ENCODE data around the gene MLLT1. TPM values are rescaled to one million over a fixed set of nuclear protein-coding genes. Genes with fewer than 3 reads are reported as not detected.
A peak's percentile ranks its signal among the peaks of the same experiment; 100 is the strongest.

Gene MLLT1
- total and polyA plus RNA-seq, 2 of the 8 experiments (the other 6 are each of a cell fraction or from before 2014, with no cell fraction given): 18.8 to 45.1 TPM

GRCh38 chr19:6241056-6241455, 38.7 kb downstream of the MLLT1 start:
- Histone ChIP-seq H3K56ac (replicated peaks; ENCODE audit: insufficient read length, low read depth, low read length) (no peak overlapping the region), H2BK120ac (replicated peaks; ENCODE audit: low read depth, low read length) (no peak overlapping the region), H3K14ac (ENCODE audit: insufficient read length) (no peak overlapping the region), H3K79me2 (ENCODE audit: control insufficient read depth in 1 of 2, insufficient read depth in 2 of 2, low read length in 2 of 2) (peaks cover 5 to 85% of the 10 kb centered on the region in 2 experiments), H2BK5ac (ENCODE audit: low read depth, low read length) (no peak overlapping the region), H2AK5ac (ENCODE audit: low read depth, low read length) (no peak overlapping the region), H4K20me1 (replicated peaks in 1 of 2; ENCODE audit: control insufficient read depth in 1 of 2, insufficient read depth in 2 of 2, low read length in 2 of 2) (peaks cover 19 to 44% of the 10 kb centered on the region in 2 experiments), H2BK20ac (ENCODE audit: low read length) (no peak overlapping the region), H3K4me2 (ENCODE audit: insufficient read depth in 1 of 2, low read depth in 2 of 2, low read length in 2 of 2) (no peak overlapping the region), H4K5ac (ENCODE audit: insufficient read length, low read depth, low read length) (no peak overlapping the region), H3K9ac (replicated peaks in 1 of 4; ENCODE audit: extremely low read depth in 1 of 4, low read depth in 3 of 4, low read length in 3 of 4) (no peak overlapping the region), H3K27me3 (replicated peaks in 1 of 4; ENCODE audit: control insufficient read depth in 3 of 4, extremely low read depth in 1 of 4, insufficient read depth in 3 of 4, low read length in 3 of 4) (no peaks in the 10 kb centered on the region; a peak in 1 of 7 replicates), H3K23ac (ENCODE audit: insufficient read length) (no peak overlapping the region), H3K4me3 (ENCODE audit: extremely low read depth in 1 of 4, insufficient read depth in 2 of 4, low read depth in 3 of 4, low read length in 4 of 4) (no peak overlapping the region), H3K36me3 (ENCODE audit: control insufficient read depth in 2 of 4, insufficient read depth in 4 of 4, low read length in 3 of 4) (no peaks in the 10 kb centered on the region; a peak in 4 of 8 replicates), H3K18ac (ENCODE audit: extremely low read depth, low read length) (no peak overlapping the region), H3K27ac (ENCODE audit: low read depth, low read length) (no peak overlapping the region), H3K9me3 (ENCODE audit: insufficient read depth in 2 of 2, low read depth in 1 of 2, low read length in 1 of 2) (0 out of 4 replicates have a peak, but pooled peaks cover 0 to under 1% of the 10 kb centered on the region in 2 experiments), H4K8ac (ENCODE audit: extremely low read depth, insufficient read depth, low read length) (peak overlapping the region; percentile 3; the same call in 1 of the 2 replicates), H3K4ac (replicated peaks; ENCODE audit: insufficient read length, low read depth, low read length) (no peak overlapping the region), H2AFZ (ENCODE audit: low read length) (no peak overlapping the region), H2BK12ac (ENCODE audit: low read depth, low read length) (no peak overlapping the region), H3K79me1 (ENCODE audit: low read depth, low read length) (peaks cover 32% of the 10 kb centered on the region), H3K23me2 (ENCODE audit: low read depth, low read length) (peaks cover 4% of the 10 kb centered on the region; the same call in 1 of the 2 replicates), H3K4me1 (replicated peaks in 1 of 4; ENCODE audit: control insufficient read depth in 3 of 4, insufficient read depth in 4 of 4, low read length in 3 of 4) (peaks cover 0 to 7% (median under 1%) of the 10 kb centered on the region in 4 experiments; a peak in 3 of 7 replicates), H2BK15ac (ENCODE audit: low read length) (no peak overlapping the region), H4K91ac (replicated peaks; ENCODE audit: insufficient read length, low read length) (no peak overlapping the region)
- no peak for DNase-seq (ENCODE audit: low read depth in 1 of 2, low spot score in 2 of 2)
- POLR2A ChIA-PET (ENCODE audit: partially characterized antibody): interaction anchor here (1.4 kb wide), 1 partner anchor 30 kb away, joined by 3 read pairs; no protein-coding TSS in a partner anchor
- WGBS, 2 experiments (ENCODE audit: extremely low coverage in 1 of 2, insufficient coverage in 1 of 2, insufficient read length in 1 of 2, insufficient replicate concordance in 2 of 2, low coverage in 1 of 2, low lambda C conversion rate in 2 of 2, missing lambda C conversion rate in 1 of 2): 88% methylated on average over 12 of the region's 12 CpGs; no CpG with 5 or more reads in 1 of the 2 experiments
- FAIRE-seq: no peak
- CTCF ChIA-PET (ENCODE audit: partially characterized antibody): interaction anchor here (0.6 to 2.4 kb wide), 9 partner anchors 9 to 273 kb away, joined by 3 to 7 read pairs (median 4); no protein-coding TSS in a partner anchor
- TF ChIP-seq ZNF274 (IDR thresholded peaks at IDR 0.05; ENCODE audit: borderline replicate concordance, extremely low read depth, low read length) (no peak), POLR2AphosphoS5 (IDR thresholded peaks at IDR 0.05; ENCODE audit: low read depth, low read length) (no peak), RNF2 (IDR thresholded peaks at IDR 0.05; ENCODE audit: borderline replicate concordance, low read depth, low read length, missing control alignments, poor library complexity, severe bottlenecking) (no peak), NANOG (IDR thresholded peaks at IDR 0.05; ENCODE audit: insufficient read depth, low read depth, low read length, poor library complexity, severe bottlenecking) (no peak), RBBP5 (IDR thresholded peaks at IDR 0.05; ENCODE audit: borderline replicate concordance, low read depth, low read length) (no peak), CBX5 (IDR thresholded peaks at IDR 0.05; ENCODE audit: low read depth, low read length) (no peak), RXRA (IDR thresholded peaks at IDR 0.05; ENCODE audit: insufficient read depth, low read depth, low read length) (no peak), GABPA (IDR thresholded peaks at IDR 0.05; ENCODE audit: borderline replicate concordance, insufficient read depth, low read length) (no peak)
- TF ChIP-seq, protein P1, sequence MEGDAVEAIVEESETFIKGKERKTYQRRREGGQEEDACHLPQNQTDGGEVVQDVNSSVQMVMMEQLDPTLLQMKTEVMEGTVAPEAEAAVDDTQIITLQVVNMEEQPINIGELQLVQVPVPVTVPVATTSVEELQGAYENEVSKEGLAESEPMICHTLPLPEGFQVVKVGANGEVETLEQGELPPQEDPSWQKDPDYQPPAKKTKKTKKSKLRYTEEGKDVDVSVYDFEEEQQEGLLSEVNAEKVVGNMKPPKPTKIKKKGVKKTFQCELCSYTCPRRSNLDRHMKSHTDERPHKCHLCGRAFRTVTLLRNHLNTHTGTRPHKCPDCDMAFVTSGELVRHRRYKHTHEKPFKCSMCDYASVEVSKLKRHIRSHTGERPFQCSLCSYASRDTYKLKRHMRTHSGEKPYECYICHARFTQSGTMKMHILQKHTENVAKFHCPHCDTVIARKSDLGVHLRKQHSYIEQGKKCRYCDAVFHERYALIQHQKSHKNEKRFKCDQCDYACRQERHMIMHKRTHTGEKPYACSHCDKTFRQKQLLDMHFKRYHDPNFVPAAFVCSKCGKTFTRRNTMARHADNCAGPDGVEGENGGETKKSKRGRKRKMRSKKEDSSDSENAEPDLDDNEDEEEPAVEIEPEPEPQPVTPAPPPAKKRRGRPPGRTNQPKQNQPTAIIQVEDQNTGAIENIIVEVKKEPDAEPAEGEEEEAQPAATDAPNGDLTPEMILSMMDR (IDR thresholded peaks at IDR 0.05; ENCODE audit: control extremely low read depth in 1 of 3, insufficient read depth in 1 of 3, low read depth in 1 of 3, low read length in 3 of 3): no peak
